GM18505 (cell line): ENCODE results near the gene MLN.

Source experiments
- ATAC-seq: cut with Tn5 transposase; IDR thresholded peaks from one replicate; pipeline ENCODE4 v1.9.1; 2021; ENCODE audit not compliant: unreplicated experiment
- POLR2A ChIP-seq: IDR thresholded peaks from 4 replicates; pipeline ENCODE4 v1.6.1; 2011; ENCODE audit warnings: borderline replicate concordance; ENCODE audit not compliant: insufficient read depth, insufficient read length; ENCODE audit errors: extremely low read depth

The MLN gene

DNA sequence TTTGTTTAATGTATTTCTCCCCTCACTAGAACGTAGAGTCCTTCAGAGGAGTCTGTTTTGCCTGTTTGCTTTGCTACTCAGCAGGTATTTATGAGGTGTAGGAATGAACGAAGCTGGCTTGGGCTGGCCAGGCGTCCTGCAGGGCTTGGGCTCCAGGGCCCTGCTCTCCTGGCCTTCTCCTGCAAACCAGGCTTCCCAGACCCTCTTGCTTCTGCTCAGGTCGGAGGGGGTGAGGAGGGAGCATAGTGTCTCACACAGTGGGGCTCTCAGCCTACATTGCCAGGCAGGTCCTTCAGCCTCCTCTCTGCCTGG is 24.6 kb upstream of the MLN start:
- TF ChIP-seq POLR2A: no peak
- ATAC-seq: no peak

DNA sequence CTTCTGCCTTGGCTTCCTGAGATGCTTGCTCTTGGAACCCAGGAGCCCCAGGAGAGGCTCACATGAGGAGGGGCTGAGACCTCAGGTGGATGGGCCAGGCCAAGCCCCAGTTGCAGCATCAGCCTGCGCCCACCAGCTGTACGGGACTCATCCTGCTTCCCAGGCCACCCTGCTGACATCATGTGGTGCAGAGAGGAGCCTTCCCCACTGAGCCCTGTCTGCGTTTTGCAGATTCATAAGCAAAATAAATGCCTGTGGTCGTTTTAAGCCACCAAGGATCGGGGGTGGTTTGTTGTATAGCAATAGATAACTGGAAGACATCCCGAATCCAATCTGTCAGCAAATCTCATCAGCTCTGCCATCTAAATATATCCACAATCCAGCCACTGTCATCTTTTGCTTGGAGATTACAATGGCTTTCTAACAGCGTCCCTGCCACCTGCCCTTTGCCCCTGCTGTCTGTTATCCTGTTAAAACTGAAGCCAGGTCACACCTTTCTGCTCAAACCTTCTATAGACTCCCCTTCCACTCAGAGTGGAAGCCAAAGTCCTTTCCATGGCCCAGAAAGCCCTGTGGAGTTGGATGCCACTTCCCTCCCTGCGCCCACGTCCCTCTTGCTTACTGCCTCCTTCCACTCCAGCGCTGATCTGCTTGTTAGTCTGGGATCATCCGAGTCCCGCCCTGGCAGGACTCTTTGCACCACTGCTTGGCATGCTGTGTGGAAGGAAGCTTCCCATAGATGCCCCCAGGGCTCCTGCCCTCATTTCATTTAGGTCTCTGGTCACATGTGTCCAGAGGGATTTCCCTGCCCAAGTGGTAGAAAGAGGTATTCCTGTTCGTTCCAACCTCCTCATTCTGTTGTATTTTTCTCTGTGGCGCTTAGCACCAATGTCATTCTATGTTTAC is 24.0 kb upstream of the MLN start:
- TF ChIP-seq POLR2A: no peak
- no peak for ATAC-seq

- no peak for TF ChIP-seq POLR2A
- ATAC-seq: no peak
These were observed 22.7 kb upstream of the MLN start for GRCh38 chr6:33826537-33826936.

DNA sequence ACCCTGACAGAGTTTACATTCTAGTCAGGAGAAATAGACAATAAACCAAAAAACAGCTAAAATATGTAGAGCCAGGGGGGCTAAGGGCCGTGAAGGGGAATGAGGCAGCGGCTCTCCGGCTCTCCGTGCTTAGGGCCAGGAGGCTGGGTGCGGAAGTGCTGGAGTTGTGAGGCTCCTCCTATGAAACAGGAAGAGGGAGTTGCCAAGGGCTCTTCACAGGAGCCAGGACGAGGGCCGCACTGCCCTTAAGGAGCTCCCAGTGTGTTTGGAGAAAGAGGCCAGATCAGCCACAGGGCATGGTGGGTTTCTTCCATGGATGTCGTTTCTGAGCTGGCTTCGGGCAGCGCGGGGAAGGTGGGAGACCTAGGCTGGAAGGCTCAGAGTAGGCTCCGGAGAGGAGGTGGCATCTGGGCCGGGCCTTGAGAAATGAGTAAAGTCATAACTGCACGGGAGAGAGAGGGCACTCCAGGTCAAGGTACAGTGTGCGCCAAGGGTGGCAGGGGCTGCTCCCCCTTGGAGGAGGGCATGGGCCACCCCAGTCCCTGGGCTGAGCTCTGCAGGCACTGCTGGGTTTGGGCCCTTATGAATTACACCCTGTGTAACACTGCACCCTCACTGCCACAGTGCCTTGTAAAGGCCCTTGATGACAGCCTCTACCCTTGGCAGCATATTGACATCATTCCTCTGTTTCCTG is 20.8 kb upstream of the MLN start:
- ATAC-seq: no peak
- no peak for TF ChIP-seq POLR2A

DNA sequence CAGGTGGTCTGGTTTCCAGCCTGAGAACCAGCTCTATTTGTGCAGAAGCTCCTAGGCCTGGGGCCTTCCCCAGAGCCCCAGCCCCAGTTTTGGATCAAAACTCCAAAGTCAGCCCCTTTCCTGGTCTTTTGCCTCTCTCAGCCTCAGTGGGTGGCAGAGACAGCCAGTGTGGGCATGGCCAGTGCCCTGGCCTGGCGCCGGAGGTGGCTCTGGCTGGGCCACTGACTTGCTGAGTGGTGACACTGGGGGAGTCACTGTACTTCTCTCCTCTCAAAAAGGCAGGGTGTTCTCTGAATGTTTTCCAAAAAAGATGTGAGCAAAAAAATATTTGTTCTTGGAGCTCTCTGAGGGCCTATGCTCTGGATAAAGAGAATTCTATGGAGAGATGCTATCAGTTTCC is 20.0 kb upstream of the MLN start:
- TF ChIP-seq POLR2A: no peak
- no peak for ATAC-seq

- ATAC-seq: no peak
- no peak for TF ChIP-seq POLR2A
These were observed 19.0 kb upstream of the MLN start for GRCh38 chr6:33822575-33823395.

DNA sequence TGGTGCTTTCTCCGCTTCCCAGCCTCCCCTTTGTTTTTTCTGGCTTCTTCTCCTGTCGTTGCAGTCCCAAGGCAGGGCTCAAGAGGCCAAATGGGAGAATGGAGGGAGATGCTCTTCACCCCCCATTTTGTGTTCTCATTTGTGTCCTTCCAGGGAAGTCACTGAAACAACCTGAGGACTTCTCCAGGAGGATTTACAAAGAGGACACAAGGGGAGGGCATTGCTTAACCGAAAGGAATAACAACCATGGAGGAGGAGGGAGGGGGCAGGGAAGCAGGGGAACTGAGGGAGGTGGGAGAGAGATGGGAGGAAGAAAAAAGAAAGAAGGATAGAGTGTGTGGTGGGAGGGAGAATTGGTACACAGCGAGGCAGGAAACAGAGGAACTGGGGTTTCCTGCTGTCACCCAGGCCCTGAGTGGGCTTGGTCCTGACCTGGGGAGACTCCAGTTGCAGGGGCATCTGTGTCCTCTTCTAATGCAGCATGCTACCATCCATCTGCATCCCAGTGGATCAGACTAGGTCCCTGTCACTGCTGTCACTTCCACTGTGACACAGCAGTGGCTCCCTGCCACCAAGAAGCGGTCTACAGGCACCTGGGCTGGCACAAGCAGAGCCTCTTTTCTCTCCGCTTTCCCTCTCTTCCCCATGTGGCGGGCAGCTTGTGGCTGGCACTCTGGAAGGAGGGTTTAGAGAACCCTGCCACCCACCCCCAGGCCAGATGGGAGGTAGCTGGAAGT is 17.1 kb upstream of the MLN start:
- TF ChIP-seq POLR2A: no peak
- no peak for ATAC-seq

DNA sequence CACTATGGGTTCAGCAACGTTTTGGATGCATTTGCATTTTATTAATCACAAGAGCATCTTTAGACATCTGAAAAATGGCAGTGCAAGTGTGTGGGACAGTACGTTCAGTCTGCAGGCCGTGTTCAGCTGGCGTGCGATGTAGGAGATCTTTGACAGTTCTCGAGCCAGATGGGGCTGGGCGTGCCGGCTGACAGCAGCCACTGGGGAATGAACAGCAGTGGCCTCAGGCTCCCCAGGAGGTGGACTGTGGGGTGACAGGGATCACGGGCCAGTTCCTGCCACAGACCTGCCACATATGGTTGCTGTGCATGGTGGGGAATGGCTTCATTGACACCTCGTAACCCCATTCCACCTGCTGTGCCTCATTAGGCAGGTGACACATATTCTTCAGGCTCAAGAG is 16.4 kb upstream of the MLN start:
- no peak for TF ChIP-seq POLR2A
- ATAC-seq: no peak

- ATAC-seq: no peak
- TF ChIP-seq POLR2A: no peak
These were observed 15.2 kb upstream of the MLN start for GRCh38 chr6:33819021-33819420.

- TF ChIP-seq POLR2A: no peak
- no peak for ATAC-seq
These were observed 14.5 kb upstream of the MLN start for GRCh38 chr6:33818293-33818692.

DNA sequence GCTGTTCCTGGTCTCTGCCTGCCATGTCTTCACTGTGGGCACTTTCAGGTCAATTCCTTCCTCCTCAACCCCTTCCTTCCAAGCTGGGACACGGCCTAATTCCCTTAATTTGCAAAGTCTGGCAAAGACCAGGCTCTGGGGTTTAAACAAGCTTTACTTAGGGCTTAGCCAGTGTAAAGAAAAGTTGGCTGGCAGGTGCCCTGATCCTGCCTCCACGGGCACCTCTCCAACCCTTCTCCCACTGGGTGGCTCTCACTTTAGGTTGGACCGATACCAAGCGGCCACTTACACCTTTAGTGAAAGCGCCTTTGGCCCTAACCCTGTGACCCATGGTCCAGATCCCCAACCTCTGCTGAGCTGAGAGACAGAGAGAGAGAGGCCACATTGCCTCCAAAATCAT is 13.7 kb upstream of the MLN start:
- TF ChIP-seq POLR2A: no peak
- no peak for ATAC-seq

DNA sequence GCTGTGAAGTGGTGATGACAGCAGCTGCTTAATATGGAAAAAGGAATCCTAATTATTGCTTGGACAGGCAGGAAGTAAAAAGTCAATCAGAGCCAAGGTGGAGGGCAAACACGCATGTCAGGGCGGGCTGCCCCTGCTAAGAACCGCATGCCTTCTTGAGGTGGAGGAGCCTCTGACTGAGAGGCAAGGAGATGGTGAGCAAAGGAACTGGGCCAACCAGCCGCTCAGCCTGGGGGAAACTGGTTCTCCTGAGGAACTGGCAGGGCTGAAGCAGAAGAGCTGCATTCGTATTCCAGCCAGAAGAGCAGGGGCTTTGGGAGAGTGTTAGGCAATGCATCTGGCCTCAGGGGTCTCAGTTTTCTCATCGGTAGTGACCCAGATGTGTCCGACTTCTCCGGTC is 13.1 kb upstream of the MLN start:
- no peak for TF ChIP-seq POLR2A

DNA sequence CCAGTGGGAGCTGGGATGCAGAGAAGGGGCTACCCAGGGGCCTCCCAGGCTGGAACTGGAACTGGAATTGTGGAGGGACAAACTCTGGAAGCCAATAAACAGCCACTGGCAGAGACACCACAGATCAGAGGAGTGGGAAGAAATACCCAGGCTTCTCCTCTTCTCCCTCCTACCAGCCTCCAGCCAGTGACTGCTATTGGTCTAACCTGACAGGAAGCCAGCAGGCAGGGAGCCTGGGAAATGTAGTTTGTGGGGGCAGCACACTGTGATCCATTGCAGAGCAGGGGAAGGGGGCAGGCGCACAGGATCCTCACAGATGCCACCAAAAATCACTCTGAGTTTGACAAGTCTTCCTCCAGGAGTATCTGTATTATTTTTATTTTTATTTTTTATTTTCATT is 12.1 kb upstream of the MLN start:
- ATAC-seq: no peak
- no peak for TF ChIP-seq POLR2A

More for the DNA sequence above, 13.1 kb upstream of the MLN start:
- ATAC-seq: no peak
